Subcutaneous adipose tissue (tissue), 4 donors: ENCODE data around the gene LIG3. TPM values are rescaled to one million over a fixed set of nuclear protein-coding genes. Genes with fewer than 3 reads are reported as not detected.

Source experiments
- total RNA-seq, 4 donors: library from RNA; depleted of rRNA; stranded (reverse); fragments of >200 nt; gene quantifications; one replicate each; pipeline ENCODE4 v1.1.0, GENCODE V29; 2016
- TF ChIP-seq, protein P1 (sequence below): fragments of 450-650 bp; IDR thresholded peaks from one replicate; pipeline ENCODE4 v1.5.1; 2016; ENCODE audit warnings: low read depth, mild to moderate bottlenecking, control low read depth, antibody characterized with exemption, moderate library complexity

The LIG3 gene
- total RNA-seq, result 10 to 100 TPM in 2 of 4 donors, 1 to 10 TPM in 2; 5.3 to 12.6 (median 9.6) TPM

DNA sequence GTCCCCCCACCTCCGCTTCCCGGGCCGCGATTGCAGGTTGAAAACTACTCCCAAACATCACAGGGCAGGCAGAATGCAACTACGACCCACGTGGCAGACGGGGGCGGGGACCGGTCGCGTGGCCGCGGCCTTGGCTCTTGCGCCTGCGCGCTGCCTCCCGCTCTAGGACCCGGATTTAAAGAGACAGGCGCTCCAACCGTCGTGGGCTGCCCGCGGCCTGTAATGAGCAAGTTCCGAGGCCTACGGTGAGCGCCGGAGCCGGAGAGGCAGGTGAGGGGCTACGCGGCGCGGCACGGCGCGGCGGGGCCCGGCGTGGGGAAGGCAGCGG, at the start of gene LIG3:
Gene LIG3, plus strand, starts transcription at position 160 of the 328 bp plus-strand sequence. CDS start 2,494 bp downstream, outside the sequence.
- TF ChIP-seq, protein P1, sequence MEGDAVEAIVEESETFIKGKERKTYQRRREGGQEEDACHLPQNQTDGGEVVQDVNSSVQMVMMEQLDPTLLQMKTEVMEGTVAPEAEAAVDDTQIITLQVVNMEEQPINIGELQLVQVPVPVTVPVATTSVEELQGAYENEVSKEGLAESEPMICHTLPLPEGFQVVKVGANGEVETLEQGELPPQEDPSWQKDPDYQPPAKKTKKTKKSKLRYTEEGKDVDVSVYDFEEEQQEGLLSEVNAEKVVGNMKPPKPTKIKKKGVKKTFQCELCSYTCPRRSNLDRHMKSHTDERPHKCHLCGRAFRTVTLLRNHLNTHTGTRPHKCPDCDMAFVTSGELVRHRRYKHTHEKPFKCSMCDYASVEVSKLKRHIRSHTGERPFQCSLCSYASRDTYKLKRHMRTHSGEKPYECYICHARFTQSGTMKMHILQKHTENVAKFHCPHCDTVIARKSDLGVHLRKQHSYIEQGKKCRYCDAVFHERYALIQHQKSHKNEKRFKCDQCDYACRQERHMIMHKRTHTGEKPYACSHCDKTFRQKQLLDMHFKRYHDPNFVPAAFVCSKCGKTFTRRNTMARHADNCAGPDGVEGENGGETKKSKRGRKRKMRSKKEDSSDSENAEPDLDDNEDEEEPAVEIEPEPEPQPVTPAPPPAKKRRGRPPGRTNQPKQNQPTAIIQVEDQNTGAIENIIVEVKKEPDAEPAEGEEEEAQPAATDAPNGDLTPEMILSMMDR, result no peak

DNA sequence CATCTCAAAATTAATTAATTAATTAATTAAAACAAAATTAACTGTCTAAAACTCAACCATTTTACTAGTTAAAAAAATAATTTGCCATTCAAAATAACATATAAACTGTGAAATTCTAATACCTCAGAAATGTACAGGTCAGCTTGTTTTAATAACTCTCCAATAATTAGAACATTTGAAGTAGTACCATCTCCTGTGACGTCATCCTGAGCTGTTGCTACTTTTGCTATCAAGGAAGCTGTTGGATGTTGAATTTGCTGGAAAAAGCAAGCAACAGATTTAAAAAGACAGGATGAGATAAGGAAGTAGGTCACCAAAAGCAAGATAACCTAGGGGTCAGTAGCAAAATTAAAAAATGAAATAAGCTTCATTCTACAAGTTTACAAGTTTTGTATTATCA, 21.9 kb upstream of the LIG3 start:
- TF ChIP-seq, protein P1, result no peak

DNA sequence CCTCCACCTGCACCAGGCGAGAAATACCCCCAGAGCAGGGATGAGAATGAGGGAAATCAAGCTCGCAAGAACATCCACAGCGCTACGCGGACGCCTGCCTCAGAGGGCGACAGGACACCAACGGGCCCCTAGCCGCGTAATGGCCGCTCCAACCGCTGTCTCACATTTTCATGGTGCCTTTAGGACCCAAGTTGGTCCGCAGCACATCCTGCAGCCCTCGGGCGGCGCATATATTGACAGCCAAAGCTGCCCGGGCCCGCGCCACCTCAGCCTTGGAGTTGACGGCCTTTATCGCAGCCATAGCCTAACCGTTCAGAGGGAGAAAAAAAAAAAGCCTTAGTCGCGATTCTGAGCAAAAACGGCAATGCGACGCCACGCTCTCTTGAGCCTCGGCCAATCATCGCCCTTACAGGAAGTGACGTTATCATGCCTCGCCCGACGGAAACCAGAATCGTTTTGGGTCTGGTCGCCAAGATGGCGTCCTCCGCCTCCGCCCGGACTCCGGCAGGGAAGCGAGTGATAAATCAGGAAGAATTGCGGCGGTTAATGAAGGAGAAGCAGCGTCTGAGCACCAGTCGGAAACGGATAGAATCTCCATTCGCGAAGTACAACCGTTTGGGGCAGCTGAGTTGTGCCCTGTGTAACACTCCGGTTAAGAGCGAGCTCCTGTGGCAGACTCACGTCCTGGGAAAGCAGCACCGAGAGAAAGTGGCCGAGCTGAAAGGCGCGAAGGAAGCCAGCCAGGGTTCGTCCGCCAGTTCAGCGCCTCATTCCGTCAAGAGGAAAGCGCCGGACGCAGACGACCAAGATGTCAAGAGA, 19.0 kb upstream of the LIG3 start, which contains the start of the genes CCT6B and ZNF830:
Gene CCT6B, minus strand, starts transcription at position 368 of the 819 bp plus-strand sequence. Its CDS starts 67 bp downstream, at position 301.
Gene ZNF830, plus strand, starts transcription at position 448 of the 819 bp plus-strand sequence. Its CDS starts 27 bp downstream, at position 475.
- TF ChIP-seq, protein P1, result no peak

DNA sequence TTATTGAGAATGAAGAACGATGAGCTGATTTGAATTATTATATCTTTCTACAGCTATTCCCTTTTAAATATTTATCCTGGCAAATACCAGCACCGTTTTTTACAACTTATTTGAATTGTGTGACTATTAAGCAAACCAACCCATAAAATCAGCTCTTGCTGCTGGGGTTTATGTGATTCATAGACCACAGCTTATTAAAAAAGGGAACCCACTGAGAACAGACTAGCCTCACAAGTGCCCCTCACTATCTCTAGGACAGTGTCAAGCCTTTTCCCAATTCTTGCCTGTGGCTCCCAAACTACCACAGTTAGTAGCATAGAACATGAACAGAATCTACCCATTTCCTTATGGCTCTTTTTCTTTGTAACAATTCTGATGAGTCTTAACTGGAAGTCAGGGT, 6.1 kb upstream of the LIG3 start:
- TF ChIP-seq, protein P1, result no peak

DNA sequence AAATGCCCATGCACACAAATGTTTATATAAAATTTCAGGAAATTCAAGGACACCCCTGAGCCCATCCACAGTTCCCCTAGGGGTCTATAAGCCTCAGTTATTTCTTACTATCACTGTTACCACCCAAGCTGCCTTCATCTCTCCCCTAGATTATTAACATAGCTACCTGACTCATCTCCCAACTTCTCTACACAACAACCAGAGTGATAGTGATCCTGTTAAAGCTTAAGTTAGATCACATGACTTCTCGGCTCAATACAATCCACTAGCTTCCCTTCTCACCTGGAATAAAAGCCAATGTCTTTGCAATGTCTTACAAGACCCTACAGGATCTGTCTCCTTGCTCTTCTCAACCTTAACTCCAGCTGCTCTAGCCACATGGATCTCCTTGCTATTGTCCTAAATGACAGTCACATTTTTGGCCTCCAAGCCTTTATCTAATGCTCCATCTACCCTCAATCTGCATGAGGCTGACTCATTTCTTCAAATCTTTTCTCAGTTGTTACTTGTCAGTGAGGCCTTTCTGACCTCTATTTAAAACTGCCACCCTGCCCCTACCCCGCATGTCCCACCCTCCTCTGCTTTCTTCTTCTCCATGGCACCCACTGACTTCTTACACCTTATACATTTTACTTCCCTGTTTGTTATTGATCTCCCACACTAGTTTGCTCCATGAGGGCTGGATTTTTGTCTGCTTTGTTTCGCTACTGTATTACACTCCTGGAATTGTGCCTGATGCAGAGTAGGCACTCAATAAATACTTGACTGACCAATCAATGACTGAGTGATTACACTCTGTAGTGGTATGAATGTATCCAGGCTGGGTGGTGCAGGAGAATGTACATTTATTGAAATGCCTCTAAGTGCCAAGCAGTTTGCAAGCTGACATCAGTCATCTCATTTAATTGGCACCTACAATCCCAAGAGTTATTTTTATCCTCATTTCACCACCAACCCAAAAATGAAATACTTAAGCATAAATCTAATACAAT, 5.2 kb upstream of the LIG3 start:
- TF ChIP-seq, protein P1, result no peak

DNA sequence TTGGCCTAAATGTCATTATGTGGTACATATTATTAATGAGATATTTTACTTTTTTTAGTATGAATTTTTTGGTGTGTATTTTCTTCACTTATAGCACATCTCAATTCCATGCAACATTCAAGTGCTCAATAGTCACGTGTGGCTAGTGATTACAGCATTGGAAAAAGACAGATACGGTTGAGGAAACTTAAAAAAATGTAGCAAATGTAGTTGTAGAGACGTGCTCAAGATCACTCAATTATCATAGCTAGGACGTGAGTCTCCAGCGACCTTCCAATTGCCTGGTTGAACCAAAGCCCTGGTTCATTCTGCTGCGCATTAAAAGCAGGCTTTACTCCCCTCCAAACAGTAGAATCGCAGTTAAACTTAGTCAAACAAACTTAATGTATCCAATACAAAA, 1.2 kb upstream of the LIG3 start:
- TF ChIP-seq, protein P1, result no peak
